ENCODE data around the gene ZNF511. TPM values are rescaled to one million over a fixed set of nuclear protein-coding genes. Genes with fewer than 3 reads are reported as not detected.
A peak's percentile ranks its signal among the peaks of the same experiment; 100 is the strongest.

Gene ZNF511
- total and polyA plus RNA-seq, 10 donors: 26.3 to 50.6 (median 30.5) TPM

DNA sequence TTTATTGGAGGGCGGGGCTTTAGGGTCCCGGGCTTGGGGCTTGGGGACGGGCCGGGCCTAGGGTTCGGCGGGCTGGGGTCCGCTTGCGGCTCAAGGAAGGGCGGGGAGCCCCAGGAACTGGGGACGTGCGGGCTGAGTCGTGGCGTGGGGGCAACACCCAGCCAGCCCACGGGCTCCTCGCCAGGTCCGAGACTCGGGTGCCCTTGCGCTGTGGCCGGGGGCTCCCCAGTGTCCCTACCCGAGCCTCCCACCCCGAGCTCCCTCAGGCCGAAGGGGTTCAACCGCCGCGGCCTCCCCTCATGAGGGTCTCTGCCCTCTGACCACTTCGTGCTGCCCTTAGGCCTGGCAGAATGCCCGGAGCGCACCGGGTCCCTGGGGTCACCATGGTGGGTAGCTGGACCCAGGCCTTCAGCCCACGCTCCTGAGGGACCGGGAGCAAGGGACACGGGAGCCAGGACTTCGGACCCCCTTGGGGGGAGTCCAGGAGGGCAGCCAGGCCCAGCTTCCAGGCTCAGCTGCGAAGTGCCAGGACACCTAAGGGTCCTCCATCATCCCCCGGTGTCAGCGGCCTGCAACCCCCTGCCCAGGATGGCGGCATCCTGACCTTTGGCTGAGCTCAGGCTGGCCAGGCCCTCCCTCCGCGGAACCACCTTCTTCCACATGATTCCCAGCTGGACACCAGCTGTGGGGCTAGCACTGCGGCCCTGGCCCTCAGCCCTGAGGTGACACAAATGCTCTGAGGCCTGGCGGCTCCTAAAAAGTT is 49.6 kb downstream of the ZNF511 start:
- H3K9me3 ChIP-seq: no peaks in the 10 kb centered on the region
- WGBS, 5 donors: 50 to 85% (median 84%) methylated on average over 2 to 41 of the region's 41 CpGs
- intact Hi-C loops (cut with DNase I; ENCODE audit: low total_unique reads): no loop called here
- H3K36me3 ChIP-seq: peaks cover 0 to 36% (median 14%) of the 10 kb centered on the region in 6 donors
- peak; percentile 91 for DNase-seq
- H3K4me1 ChIP-seq: peaks cover 8 to 46% (median 20%) of the 10 kb centered on the region in 6 donors
- H3K27me3 ChIP-seq (replicated peaks in 1 of 7): no peaks in the 10 kb centered on the region
- TF ChIP-seq POLR2A (IDR thresholded peaks at IDR 0.05) (no peak), POLR2AphosphoS5 (IDR thresholded peaks at IDR 0.05) (no peak)
- TF ChIP-seq, protein P1, sequence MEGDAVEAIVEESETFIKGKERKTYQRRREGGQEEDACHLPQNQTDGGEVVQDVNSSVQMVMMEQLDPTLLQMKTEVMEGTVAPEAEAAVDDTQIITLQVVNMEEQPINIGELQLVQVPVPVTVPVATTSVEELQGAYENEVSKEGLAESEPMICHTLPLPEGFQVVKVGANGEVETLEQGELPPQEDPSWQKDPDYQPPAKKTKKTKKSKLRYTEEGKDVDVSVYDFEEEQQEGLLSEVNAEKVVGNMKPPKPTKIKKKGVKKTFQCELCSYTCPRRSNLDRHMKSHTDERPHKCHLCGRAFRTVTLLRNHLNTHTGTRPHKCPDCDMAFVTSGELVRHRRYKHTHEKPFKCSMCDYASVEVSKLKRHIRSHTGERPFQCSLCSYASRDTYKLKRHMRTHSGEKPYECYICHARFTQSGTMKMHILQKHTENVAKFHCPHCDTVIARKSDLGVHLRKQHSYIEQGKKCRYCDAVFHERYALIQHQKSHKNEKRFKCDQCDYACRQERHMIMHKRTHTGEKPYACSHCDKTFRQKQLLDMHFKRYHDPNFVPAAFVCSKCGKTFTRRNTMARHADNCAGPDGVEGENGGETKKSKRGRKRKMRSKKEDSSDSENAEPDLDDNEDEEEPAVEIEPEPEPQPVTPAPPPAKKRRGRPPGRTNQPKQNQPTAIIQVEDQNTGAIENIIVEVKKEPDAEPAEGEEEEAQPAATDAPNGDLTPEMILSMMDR (IDR thresholded peaks at IDR 0.05 in 8 of 11, conservative IDR thresholded peaks at IDR 0.05 in 3 of 11): no peak
- peak overlapping the region in 6 of 8 donors; percentile 14 to 89 (median 83) for H3K27ac ChIP-seq
- H3K4me3 ChIP-seq: peak overlapping the region in 4 of 8 donors; percentile 54 to 85 (median 63)

DNA sequence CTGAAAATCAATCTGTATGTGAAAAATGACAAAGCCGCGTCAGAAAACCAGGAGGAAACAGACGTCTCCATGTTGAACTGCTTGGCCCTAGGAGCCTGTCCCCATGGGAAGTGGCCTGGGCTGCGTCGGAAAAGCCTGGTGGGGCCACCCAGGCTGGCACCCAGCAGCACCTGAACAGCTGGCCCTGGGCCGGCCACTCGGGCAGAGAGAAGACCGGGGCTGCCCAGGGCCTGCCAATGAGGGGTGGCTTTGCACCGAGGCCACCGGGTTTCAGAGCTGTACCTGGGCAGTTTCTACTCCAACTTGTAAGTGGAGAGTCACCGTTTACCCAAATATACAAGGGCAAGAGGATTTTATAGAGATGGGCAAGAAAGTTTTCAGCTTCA is 50.2 kb downstream of the ZNF511 start:
- H3K27me3 ChIP-seq (replicated peaks in 1 of 7): no peaks in the 10 kb centered on the region
- H3K4me3 ChIP-seq: no peak overlapping the region
- H3K9me3 ChIP-seq: no peaks in the 10 kb centered on the region
- TF ChIP-seq POLR2AphosphoS5 (IDR thresholded peaks at IDR 0.05): no peak
- TF ChIP-seq POLR2A (IDR thresholded peaks at IDR 0.05): no peak
- TF ChIP-seq, protein P1 (IDR thresholded peaks at IDR 0.05 in 8 of 11, conservative IDR thresholded peaks at IDR 0.05 in 3 of 11): no peak
- 85 to 92% (median 88%) methylated on average over 10 to 11 of the region's 11 CpGs for WGBS, 5 donors
- intact Hi-C loops (cut with DNase I; ENCODE audit: low total_unique reads): no loop called here
- H3K4me1 ChIP-seq: peaks cover 8 to 46% (median 20%) of the 10 kb centered on the region in 6 donors
- no peak for DNase-seq
- H3K27ac ChIP-seq: peak overlapping the region in 5 of 8 donors; percentile 14 to 89 (median 82)
- H3K36me3 ChIP-seq: peaks cover 0 to 42% (median 19%) of the 10 kb centered on the region in 6 donors

DNA sequence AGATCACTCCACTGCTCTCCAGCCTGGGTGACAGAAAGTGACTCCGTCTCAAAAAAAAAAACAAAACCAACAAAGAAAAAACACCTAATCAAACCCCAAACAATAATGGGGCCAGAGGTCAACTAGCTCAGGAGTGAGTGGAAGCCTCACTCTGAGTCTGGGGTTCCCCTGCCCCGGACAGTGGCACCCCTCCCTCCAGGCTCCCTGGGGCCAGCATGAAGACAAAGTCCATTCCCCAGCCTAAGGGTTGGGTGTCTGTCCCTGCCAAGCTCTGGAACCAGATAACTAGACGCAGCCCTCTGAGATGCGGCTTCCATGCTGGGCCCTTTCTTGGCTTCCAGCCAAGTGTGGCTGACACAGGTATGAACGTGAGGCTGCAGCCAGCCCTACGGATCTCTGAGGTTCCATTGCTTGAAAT is 50.8 kb downstream of the ZNF511 start:
- Histone ChIP-seq H3K9me3 (no peaks in the 10 kb centered on the region), H3K4me3 (no peak overlapping the region), H3K4me1 (peaks cover 8 to 46% (median 20%) of the 10 kb centered on the region in 6 donors), H3K27me3 (replicated peaks in 1 of 7) (no peaks in the 10 kb centered on the region), H3K27ac (no peak overlapping the region), H3K36me3 (peaks cover 0 to 47% (median 24%) of the 10 kb centered on the region in 6 donors)
- 63 to 85% (median 68%) methylated on average over 4 to 6 of the region's 6 CpGs for WGBS, 5 donors
- TF ChIP-seq POLR2AphosphoS5 (IDR thresholded peaks at IDR 0.05): no peak
- TF ChIP-seq POLR2A (IDR thresholded peaks at IDR 0.05): no peak
- TF ChIP-seq, protein P1 (IDR thresholded peaks at IDR 0.05 in 8 of 11, conservative IDR thresholded peaks at IDR 0.05 in 3 of 11): no peak
- no peak for DNase-seq
- intact Hi-C loops (cut with DNase I; ENCODE audit: low total_unique reads): no loop called here

DNA sequence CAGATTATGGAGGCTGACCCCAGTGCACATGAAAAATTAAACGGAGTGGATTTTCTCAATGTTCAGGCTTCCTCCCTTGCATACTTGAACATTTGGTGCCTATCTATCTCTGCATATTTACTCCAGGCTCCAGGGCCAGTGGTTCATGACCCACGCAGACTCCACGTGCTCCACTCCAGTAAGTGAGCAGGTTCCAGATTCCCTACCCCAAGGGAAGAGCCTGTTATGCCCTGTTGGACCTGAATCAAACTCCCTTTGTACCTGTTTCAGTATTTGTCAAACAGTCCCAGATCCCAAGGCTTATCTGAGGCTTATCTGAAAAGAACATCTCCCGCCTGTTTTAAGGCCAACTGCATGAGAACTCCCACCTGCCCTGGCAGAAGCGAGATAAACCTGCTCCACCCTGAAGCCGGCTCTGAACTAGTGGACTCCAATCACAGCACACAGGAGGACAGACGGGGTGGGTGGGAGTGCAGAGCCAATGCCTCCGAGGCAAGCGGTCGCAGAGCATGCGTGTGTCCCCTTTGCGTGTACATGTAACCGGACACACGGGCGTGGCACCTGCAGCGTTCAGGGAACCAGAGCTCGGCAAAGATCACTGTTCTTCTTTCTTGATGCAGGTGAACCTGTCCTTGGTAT is 51.4 kb downstream of the ZNF511 start:
- TF ChIP-seq, protein P1 (IDR thresholded peaks at IDR 0.05 in 8 of 11, conservative IDR thresholded peaks at IDR 0.05 in 3 of 11): no peak
- no peak for TF ChIP-seq POLR2AphosphoS5 (IDR thresholded peaks at IDR 0.05)
- TF ChIP-seq POLR2A (IDR thresholded peaks at IDR 0.05): no peak
- H3K4me3 ChIP-seq: no peak overlapping the region
- peaks cover 0 to 47% (median 29%) of the 10 kb centered on the region in 6 donors for H3K36me3 ChIP-seq
- no peaks in the 10 kb centered on the region for H3K27me3 ChIP-seq (replicated peaks in 1 of 7)
- intact Hi-C loops (cut with DNase I; ENCODE audit: low total_unique reads): no loop called here
- WGBS, 5 donors: 86 to 91% (median 90%) methylated on average over 16 to 17 of the region's 17 CpGs
- peaks cover 8 to 44% (median 20%) of the 10 kb centered on the region in 6 donors for H3K4me1 ChIP-seq
- H3K27ac ChIP-seq: no peak overlapping the region
- no peak for DNase-seq
- H3K9me3 ChIP-seq: no peaks in the 10 kb centered on the region
